HUES48 (cell line): Measurements from ENCODE around the gene RMC1.

Source experiments
- H3K27ac ChIP-seq: one replicate; pipeline ENCODE4 v1.7.0; 2013; ENCODE audit warnings: low read depth, low read length, inconsistent platforms
- H3K27me3 ChIP-seq: 2 replicates; pipeline ENCODE4 v1.6.1; 2013; ENCODE audit warnings: mild to moderate bottlenecking, low read length; ENCODE audit not compliant: control insufficient read depth, insufficient read depth
- H3K36me3 ChIP-seq: 2 replicates; pipeline ENCODE4 v1.6.1; 2013; ENCODE audit warnings: low read length; ENCODE audit not compliant: control insufficient read depth, insufficient read depth
- H3K4me1 ChIP-seq: 2 replicates; pipeline ENCODE4 v1.6.1; 2013; ENCODE audit warnings: mild to moderate bottlenecking, low read length; ENCODE audit not compliant: control insufficient read depth, insufficient read depth
- H3K4me3 ChIP-seq: 2 replicates; pipeline ENCODE4 v1.5.1; 2013; ENCODE audit warnings: mild to moderate bottlenecking, low read depth, low read length
- H3K9ac ChIP-seq: 2 replicates; pipeline ENCODE4 v1.6.1; 2013; ENCODE audit warnings: mild to moderate bottlenecking, low read depth, low read length, moderate library complexity
- H3K9me3 ChIP-seq: 2 replicates; pipeline ENCODE4 v1.6.1; 2013; ENCODE audit warnings: low read length; ENCODE audit not compliant: control insufficient read depth, insufficient read depth

RMC1 gene

GRCh38 chr18:23503038-23503962, at the start of gene RMC1:
Gene RMC1, plus strand, starts transcription at chr18:23503511. Its CDS starts 108 bp downstream, at chr18:23503619.
- Histone ChIP-seq H3K9ac (peak within 1 kb of the TSS; percentile 74), H3K4me3 (peak within 1 kb of the TSS; percentile 88), H3K27me3 (peaks cover 17% of the 10 kb centered on the region), H3K4me1 (peaks cover 13% of the 10 kb centered on the region), H3K27ac (peak within 1 kb of the TSS; percentile 72), H3K36me3 (peaks cover 13% of the 10 kb centered on the region; the same call in 1 of the 2 replicates), H3K9me3 (no peaks in the 10 kb centered on the region)

GRCh38 chr18:23453680-23454058, 49.6 kb upstream of the RMC1 start:
- Histone ChIP-seq H3K4me1 (peaks cover 13% of the 10 kb centered on the region), H3K4me3 (peak overlapping the region; percentile 100), H3K36me3 (0 out of 2 replicates have a peak, but pooled peaks cover 5% of the 10 kb centered on the region), H3K9ac (no peak overlapping the region), H3K27ac (peak overlapping the region; percentile 69), H3K9me3 (no peaks in the 10 kb centered on the region), H3K27me3 (no peaks in the 10 kb centered on the region)

DNA sequence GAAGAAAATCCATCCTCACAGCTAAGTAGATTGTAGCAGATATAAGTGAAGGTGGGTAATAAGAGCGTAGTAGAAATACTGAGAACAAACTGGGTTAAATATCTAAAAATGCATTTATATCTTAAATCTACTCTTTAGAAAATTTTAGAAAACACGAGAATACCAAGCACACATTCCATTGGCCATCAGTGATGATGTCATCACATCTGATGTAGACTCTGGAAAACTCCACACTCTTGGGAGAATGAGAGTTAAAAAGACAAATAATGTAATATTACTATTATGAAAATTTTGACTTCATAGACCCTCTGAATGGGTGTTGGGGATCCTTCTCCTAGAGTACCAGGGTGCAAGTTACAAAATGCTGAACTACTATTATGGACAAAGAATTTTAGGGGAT, 46.5 kb upstream of the RMC1 start:
- Histone ChIP-seq H3K36me3 (0 out of 2 replicates have a peak, but pooled peaks cover 5% of the 10 kb centered on the region), H3K4me3 (no peak overlapping the region), H3K9me3 (no peaks in the 10 kb centered on the region), H3K4me1 (peaks cover 13% of the 10 kb centered on the region), H3K27me3 (no peaks in the 10 kb centered on the region), H3K27ac (no peak overlapping the region), H3K9ac (no peak overlapping the region)

- Histone ChIP-seq H3K27me3 (no peaks in the 10 kb centered on the region), H3K9ac (no peak overlapping the region), H3K27ac (no peak overlapping the region), H3K4me1 (peaks cover 6% of the 10 kb centered on the region; the same call in 1 of the 2 replicates), H3K9me3 (no peaks in the 10 kb centered on the region), H3K4me3 (no peak overlapping the region), H3K36me3 (peaks cover 21% of the 10 kb centered on the region)
Measured at GRCh38 chr18:23458830-23459529, 44.3 kb upstream of the RMC1 start.

DNA sequence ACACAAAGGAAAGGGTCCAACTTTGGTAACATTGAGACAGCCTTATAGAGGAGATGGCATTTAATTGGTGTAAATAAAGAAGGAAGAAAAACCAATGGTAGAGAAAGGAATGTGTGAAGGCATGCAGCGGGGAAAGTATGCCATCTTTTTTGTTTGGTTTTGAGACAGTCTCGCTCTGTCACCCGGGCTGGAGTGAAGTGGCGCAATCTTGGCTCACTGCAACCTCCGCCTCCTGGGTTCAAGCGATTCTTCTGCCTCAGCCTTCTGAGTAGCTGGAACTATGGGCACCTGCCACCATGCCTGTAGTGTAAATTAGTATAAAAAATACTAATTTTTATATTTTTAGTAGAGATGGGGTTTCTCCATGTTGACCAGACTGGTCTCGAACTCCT, 43.8 kb upstream of the RMC1 start:
- Histone ChIP-seq H3K27ac (no peak overlapping the region), H3K4me3 (no peak overlapping the region), H3K27me3 (no peaks in the 10 kb centered on the region)

DNA sequence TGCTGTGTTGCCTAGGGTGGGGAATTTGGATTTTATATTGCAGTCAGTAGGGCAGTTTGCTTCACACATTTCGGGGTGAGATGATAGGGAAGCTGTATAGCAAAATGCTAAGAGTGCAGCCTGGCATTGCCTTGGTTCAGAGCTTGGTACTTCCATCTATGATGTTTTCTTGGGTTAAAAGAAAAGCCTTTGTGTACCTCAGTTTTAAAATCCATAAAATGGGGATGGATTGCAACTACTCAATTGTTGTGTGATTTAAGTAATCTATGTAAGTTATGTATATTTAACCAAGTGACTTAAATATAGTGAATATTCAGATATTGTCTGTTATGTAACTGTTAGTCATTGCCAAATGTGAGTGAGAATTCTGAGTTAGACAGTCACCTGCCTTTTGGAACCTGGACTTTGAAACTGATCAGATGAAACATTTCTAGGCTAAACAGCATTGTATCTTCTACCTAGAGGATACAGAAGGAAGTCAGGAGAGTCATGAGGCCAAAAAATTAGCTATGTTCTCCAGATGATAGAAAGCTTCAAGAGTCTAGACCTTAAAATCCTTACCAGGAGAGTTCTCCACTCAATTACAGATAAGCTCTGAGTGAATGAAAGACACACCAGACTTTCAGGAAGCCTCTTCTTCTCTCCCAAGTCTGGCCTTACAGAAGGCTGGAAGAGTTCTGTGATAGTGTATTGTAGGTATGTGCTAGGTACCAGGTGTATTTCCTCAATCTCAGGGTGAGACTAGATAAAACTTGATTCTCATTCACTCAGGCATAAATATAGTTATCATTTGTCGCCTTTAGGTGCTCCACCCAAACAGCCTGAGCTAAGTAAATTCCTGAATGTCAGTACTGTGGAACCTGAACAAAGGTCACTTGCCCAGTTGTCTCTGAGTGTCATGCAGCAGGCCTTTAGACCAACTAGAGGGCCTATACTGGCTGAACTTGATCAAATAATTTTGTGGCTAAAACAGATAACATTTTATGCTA, 42.7 kb upstream of the RMC1 start:
- peaks cover 35% of the 10 kb centered on the region for H3K36me3 ChIP-seq

More for the DNA sequence above, 43.8 kb upstream of the RMC1 start:
- Histone ChIP-seq H3K36me3 (peaks cover 27% of the 10 kb centered on the region), H3K9ac (no peak overlapping the region), H3K9me3 (no peaks in the 10 kb centered on the region), H3K4me1 (peaks cover under 1% of the 10 kb centered on the region; the same call in 1 of the 2 replicates)

DNA sequence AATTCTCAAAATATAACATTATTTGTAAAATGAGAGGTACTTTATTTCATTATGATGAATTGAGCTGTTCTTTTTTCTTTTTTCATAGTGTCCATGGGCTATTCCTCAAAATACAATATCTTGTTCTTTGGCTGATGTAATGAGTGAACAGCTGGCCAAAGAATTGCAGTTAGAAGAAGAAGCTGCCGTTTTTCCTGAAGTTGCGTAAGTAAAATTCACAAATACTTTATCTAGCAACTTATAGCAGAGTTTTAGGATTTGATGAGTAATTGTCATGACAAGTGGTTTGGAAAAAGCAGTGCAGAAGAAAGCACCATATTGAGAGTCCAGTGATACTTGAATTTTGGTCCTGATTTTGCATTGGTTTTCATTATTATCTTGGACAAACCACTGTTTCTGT, 40.4 kb upstream of the RMC1 start:
- no peak overlapping the region for H3K4me3 ChIP-seq
- no peaks in the 10 kb centered on the region for H3K9me3 ChIP-seq
- no peaks in the 10 kb centered on the region for H3K27me3 ChIP-seq
- no peaks in the 10 kb centered on the region for H3K4me1 ChIP-seq
- peaks cover 48% of the 10 kb centered on the region for H3K36me3 ChIP-seq
- H3K27ac ChIP-seq: no peak overlapping the region
- no peak overlapping the region for H3K9ac ChIP-seq

More for the DNA sequence above, 42.7 kb upstream of the RMC1 start:
- H3K4me1 ChIP-seq: no peaks in the 10 kb centered on the region
- no peak overlapping the region for H3K27ac ChIP-seq
- H3K27me3 ChIP-seq: no peaks in the 10 kb centered on the region
- no peak overlapping the region for H3K4me3 ChIP-seq
- no peak overlapping the region for H3K9ac ChIP-seq
- H3K9me3 ChIP-seq: no peaks in the 10 kb centered on the region

GRCh38 chr18:23468753-23469459, 34.4 kb upstream of the RMC1 start:
- no peak overlapping the region for H3K4me3 ChIP-seq
- H3K36me3 ChIP-seq: peaks cover 85% of the 10 kb centered on the region
- H3K9me3 ChIP-seq: no peaks in the 10 kb centered on the region

GRCh38 chr18:23470620-23471387, 32.5 kb upstream of the RMC1 start:
- Histone ChIP-seq H3K27me3 (no peaks in the 10 kb centered on the region), H3K36me3 (peaks cover 85% of the 10 kb centered on the region), H3K9me3 (no peaks in the 10 kb centered on the region), H3K9ac (no peak overlapping the region), H3K4me3 (no peak overlapping the region), H3K4me1 (no peaks in the 10 kb centered on the region), H3K27ac (no peak overlapping the region)

More at GRCh38 chr18:23468753-23469459, 34.4 kb upstream of the RMC1 start:
- Histone ChIP-seq H3K27me3 (no peaks in the 10 kb centered on the region), H3K9ac (no peak overlapping the region), H3K4me1 (no peaks in the 10 kb centered on the region), H3K27ac (no peak overlapping the region)
